GM23338 (cell line): ENCODE results near the gene TBC1D21.

Experiments
- CREB1 ChIP-seq: fragments of 250-450 bp; sonication (Bioruptor Pico); IDR thresholded peaks from 2 replicates; pipeline ENCODE4 v1.5.0; 2020; ENCODE audit warnings: low read depth, mild to moderate bottlenecking, moderate library complexity
- CTCF ChIP-seq, 2 experiments: fragments of 200-600 bp in 1 of 2; sonication (generic) in 1 of 2; conservative IDR thresholded peaks; 2 replicates each; pipeline versions ENCODE4 v1.5.1 to v1.6.1; 2016 to 2017; ENCODE audit warnings: antibody characterized with exemption in 2 of 2, low read depth in 2 of 2, mild to moderate bottlenecking in 2 of 2, moderate library complexity in 1 of 2
- EZH2 ChIP-seq: fragments of 200-600 bp; sonication (generic); IDR thresholded peaks from one replicate; pipeline ENCODE4 v1.8.0; 2017; ENCODE audit warnings: antibody characterized with exemption, mild to moderate bottlenecking, low read depth; ENCODE audit not compliant: unreplicated experiment
- EZH2phosphoT487 ChIP-seq: fragments of 200-600 bp; sonication (generic); IDR thresholded peaks from one replicate; pipeline ENCODE4 v1.8.1; 2018; ENCODE audit warnings: antibody characterized with exemption; ENCODE audit not compliant: unreplicated experiment

- no peak for TF ChIP-seq CTCF (conservative IDR thresholded peaks at IDR 0.05; ENCODE audit: low read depth in 2 of 2)
- TF ChIP-seq EZH2 = no peak
- no peak for TF ChIP-seq CREB1 (CRISPR knock-in tag)
- no peak for TF ChIP-seq EZH2phosphoT487
These were observed 33.5 kb upstream of the TBC1D21 start for GRCh38 chr15:73839699-73840377.
